HepG2 (cell line): ENCODE data around the gene MYO3B. TPM values are rescaled to one million over a fixed set of nuclear protein-coding genes. Genes with fewer than 3 reads are reported as not detected.

Source experiments
- ATAC-seq: fragments of 200-7000 bp; cut with Tn5 transposase; 3 replicates; pipeline ENCODE4 v1.9.1; 2020; ENCODE audit warnings: mild to moderate bottlenecking, moderate library complexity
- BruUV-seq: library from RNA; stranded (reverse); fragments of 400-500 nt; replicated peaks from 2 replicates; lab custom pipeline; 2021; lab: Mats Ljungman, UMichigan
- CTCF ChIA-PET: fragments of 300-600 bp; formaldehyde crosslinking; extraction: SDS; loops from one replicate; lab custom pipeline; 2021; ENCODE audit warnings: low total read pairs, inconsistent platforms, low intra/inter-chr PET ratio; lab: Yijun Ruan, JAX
- POLR2A ChIA-PET: fragments of 350-600 bp; sonication (Branson Sonifier 250); formaldehyde crosslinking; loops from one replicate; lab custom pipeline; 2020; ENCODE audit warnings: antibody characterized with exemption, inconsistent platforms; lab: Yijun Ruan, JAX
- DNase-seq: peaks from one replicate; pipeline ENCODE4 v3.0.0-alpha.2; 2015; ENCODE audit warnings: low spot score
- FAIRE-seq: peaks from 3 replicates; lab custom pipeline; 2011; peaks lifted over from hg19 to GRCh38; lab: Jason Lieb, UNC
- H2AFZ ChIP-seq: one replicate; pipeline ENCODE4 v1.6.1; 2011; ENCODE audit warnings: low read length, inconsistent platforms
- H3K27ac ChIP-seq: fragments of 300-600 bp; 3 replicates; pipeline ENCODE4 v1.8.0; 2011; ENCODE audit warnings: mixed run types, mild to moderate bottlenecking, mixed read lengths, low read length, inconsistent platforms; ENCODE audit not compliant: insufficient read depth; ENCODE audit errors: extremely low read length
- H3K27me3 ChIP-seq, 2 experiments: fragments of 200-600 bp in 1 of 2; 2 replicates in 1 of 2; 3 replicates in 1 of 2; pipeline versions ENCODE4 v1.6.0 to v1.8.0; 2011; ENCODE audit warnings: low read length in 2 of 2, mild to moderate bottlenecking in 2 of 2, moderate library complexity in 2 of 2, inconsistent platforms in 1 of 2; ENCODE audit not compliant: insufficient read depth in 2 of 2, control insufficient read depth in 1 of 2
- H3K36me3 ChIP-seq, 2 experiments: fragments of 200-600 bp in 1 of 2; replicated peaks in 1 of 2; 2 replicates in 1 of 2; 3 replicates in 1 of 2; pipeline versions ENCODE4 v1.5.1 to v1.8.0; 2011; ENCODE audit warnings: low read length in 2 of 2, inconsistent platforms in 1 of 2; ENCODE audit not compliant: insufficient read depth in 2 of 2, control insufficient read depth in 1 of 2
- H3K4me1 ChIP-seq: 2 replicates; pipeline ENCODE4 v1.5.1; 2012; ENCODE audit warnings: low read length, inconsistent platforms; ENCODE audit not compliant: insufficient read depth
- H3K4me2 ChIP-seq: 2 replicates; pipeline ENCODE4 v1.6.0; 2011; ENCODE audit warnings: low read depth, low read length, inconsistent platforms
- H3K4me3 ChIP-seq, 3 experiments: fragments of 200-600 bp in 1 of 3; sonication (generic), shearing (Covaris generic) in 1 of 3; replicated peaks in 1 of 3; 2 replicates each; pipeline ENCODE4 v1.5.1; 2011 to 2016; ENCODE audit warnings: low read length in 3 of 3, inconsistent platforms in 2 of 3, low read depth in 2 of 3, mild to moderate bottlenecking in 2 of 3, control low read depth in 1 of 3, mixed read lengths in 1 of 3; ENCODE audit not compliant: insufficient read depth in 1 of 3
- H3K79me2 ChIP-seq: one replicate; pipeline ENCODE4 v1.6.1; 2011; ENCODE audit warnings: low read length, inconsistent platforms; ENCODE audit not compliant: insufficient read depth
- H3K9ac ChIP-seq: 2 replicates; pipeline ENCODE4 v1.6.0; 2011; ENCODE audit warnings: mild to moderate bottlenecking, low read depth, low read length, inconsistent platforms; ENCODE audit not compliant: insufficient read depth
- H3K9me3 ChIP-seq: 2 replicates; pipeline ENCODE4 v1.5.1; 2012; ENCODE audit warnings: mild to moderate bottlenecking, low read length
- H4K20me1 ChIP-seq: 2 replicates; pipeline ENCODE4 v1.6.0; 2011; ENCODE audit warnings: inconsistent platforms, mild to moderate bottlenecking, low read length, moderate library complexity; ENCODE audit not compliant: insufficient read depth
- ATRX ChIP-seq: sonication (generic); formaldehyde crosslinking; IDR thresholded peaks from 2 replicates; pipeline ENCODE4 v1.4.0; 2020; ENCODE audit warnings: missing genetic modification reagents, borderline replicate concordance
- HOXA9 ChIP-seq: sonication (generic); formaldehyde crosslinking; IDR thresholded peaks from 2 replicates; pipeline ENCODE4 v1.8.1; 2022; ENCODE audit warnings: missing genetic modification reagents, mild to moderate bottlenecking, moderate library complexity, borderline replicate concordance
- KAT7 ChIP-seq: IDR thresholded peaks from 2 replicates; pipeline ENCODE4 v1.6.1; 2018; ENCODE audit warnings: borderline replicate concordance, missing compliant biosample characterization
- MAFF ChIP-seq: IDR thresholded peaks from 2 replicates; pipeline ENCODE4 v1.6.1; 2011; ENCODE audit warnings: low read depth, low read length, improper control_type of control experiment
- RARG ChIP-seq: sonication (generic); formaldehyde crosslinking; IDR thresholded peaks from 2 replicates; pipeline ENCODE4 v1.4.0; 2020; ENCODE audit warnings: low read depth, mild to moderate bottlenecking, missing genetic modification reagents
- ZNF451 ChIP-seq: sonication (generic); formaldehyde crosslinking; IDR thresholded peaks from 2 replicates; pipeline ENCODE4 v1.5.0; 2020; ENCODE audit warnings: mild to moderate bottlenecking, missing genetic modification reagents
- WGBS: methylation state at CpG from one replicate; pipeline ENCODE4 v1.1.6; 2017; ENCODE audit warnings: low lambda C conversion rate; 5-methylcytosine and 5-hydroxymethylcytosine counted together
- in situ Hi-C: cut with HindIII; loops from 2 replicates; pipeline ENCODE4 v1.10.0; 2017; ENCODE audit warnings: low pct_unique_long_range_greater_than_20kb; ENCODE audit not compliant: extremely low pct_ligation_motif_present
- intact Hi-C: fragments of 100-400 bp; cut with micrococcal nuclease; formaldehyde crosslinking; loops from one replicate; pipeline ENCODE4 v1.10.0; 2022; ENCODE audit not compliant: unreplicated experiment
- polyA plus RNA-seq, 8 experiments: library from polyadenylated mRNA; depleted of rRNA in 3 of 8; stranded (reverse) in 7 of 8; unstranded in 1 of 8; fragments of >200 nt; fragmentation: Illumina TruSeq in 4 of 8; extraction: Trizol in 4 of 8; gene quantifications; 2 replicates each; pipeline versions ENCODE4 v1.2.1 to v1.2.3, GENCODE V29; 2011 to 2016; ENCODE audit warnings: low read depth in 4 of 8, missing spikeins in 1 of 8, mixed read lengths in 1 of 8; ENCODE audit not compliant: insufficient read depth in 1 of 8
- total RNA-seq, 5 experiments: library from RNA; depleted of rRNA; stranded (reverse); fragments of >200 nt; fragmentation: Illumina TruSeq; extraction: Trizol; gene quantifications; 2 replicates each; pipeline ENCODE4 v1.2.3, GENCODE V29; 2016; ENCODE audit warnings: low read depth in 1 of 5
- TF ChIP-seq, protein P1 (sequence below): IDR thresholded peaks from 2 replicates; pipeline ENCODE4 v1.6.1; 2016

Gene MYO3B
- total and polyA plus RNA-seq, 2 of the 13 experiments (the other 11 are each of a cell fraction or from before 2014, with no cell fraction given) = 0.01 TPM; not detected in 1

DNA sequence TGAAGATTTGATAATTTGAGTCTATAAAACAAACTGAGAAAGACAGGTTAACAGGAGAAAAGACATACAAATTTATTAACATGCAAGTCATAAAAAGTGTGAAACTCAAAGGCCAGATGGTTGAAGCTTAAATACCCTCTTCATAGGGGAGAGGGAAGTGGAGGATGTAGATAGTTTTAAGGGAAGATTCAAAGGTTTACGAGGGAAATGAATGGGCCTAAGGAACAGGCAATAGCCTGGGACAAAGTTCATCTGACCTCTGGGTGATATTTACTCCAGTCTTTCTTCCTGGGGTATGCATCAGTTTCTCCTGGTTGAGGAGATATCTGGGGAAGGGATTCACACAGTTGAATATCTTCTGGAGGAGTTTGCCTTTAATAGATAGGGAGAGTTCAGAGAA is 322.2 kb downstream of the MYO3B start:
- POLR2A ChIA-PET = no interaction called here
- in situ Hi-C loops = no loop called here
- FAIRE-seq = no peak
- Histone ChIP-seq H3K4me1 (peaks cover 22% of the 10 kb centered on the region), H3K9ac (no peak overlapping the region)
- CTCF ChIA-PET = no interaction called here
- BruUV-seq = no TSS peak
- WGBS = 29% methylated on average over 1 of the region's 1 CpG
- TF ChIP-seq, protein P1, sequence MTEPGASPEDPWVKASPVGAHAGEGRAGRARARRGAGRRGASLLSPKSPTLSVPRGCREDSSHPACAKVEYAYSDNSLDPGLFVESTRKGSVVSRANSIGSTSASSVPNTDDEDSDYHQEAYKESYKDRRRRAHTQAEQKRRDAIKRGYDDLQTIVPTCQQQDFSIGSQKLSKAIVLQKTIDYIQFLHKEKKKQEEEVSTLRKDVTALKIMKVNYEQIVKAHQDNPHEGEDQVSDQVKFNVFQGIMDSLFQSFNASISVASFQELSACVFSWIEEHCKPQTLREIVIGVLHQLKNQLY (CRISPR knock-in tag) = no peak
- TF ChIP-seq, all 625 proteins: peak for 0
- no peaks in the 10 kb centered on the region for H3K9me3 ChIP-seq
- H3K36me3 ChIP-seq = no peaks in the 10 kb centered on the region
- no peak overlapping the region for H2AFZ ChIP-seq
- H3K27me3 ChIP-seq = peaks cover 3 to 59% of the 10 kb centered on the region in 2 experiments; a peak in 4 of 5 replicates
- no peaks in the 10 kb centered on the region for H4K20me1 ChIP-seq
- intact Hi-C loops = no loop called here
- no peak overlapping the region for H3K27ac ChIP-seq
- no peaks in the 10 kb centered on the region for H3K79me2 ChIP-seq
- no peak overlapping the region for H3K4me3 ChIP-seq
- no peak overlapping the region for H3K4me2 ChIP-seq
- DNase-seq (no peak), ATAC-seq (no peak)

DNA sequence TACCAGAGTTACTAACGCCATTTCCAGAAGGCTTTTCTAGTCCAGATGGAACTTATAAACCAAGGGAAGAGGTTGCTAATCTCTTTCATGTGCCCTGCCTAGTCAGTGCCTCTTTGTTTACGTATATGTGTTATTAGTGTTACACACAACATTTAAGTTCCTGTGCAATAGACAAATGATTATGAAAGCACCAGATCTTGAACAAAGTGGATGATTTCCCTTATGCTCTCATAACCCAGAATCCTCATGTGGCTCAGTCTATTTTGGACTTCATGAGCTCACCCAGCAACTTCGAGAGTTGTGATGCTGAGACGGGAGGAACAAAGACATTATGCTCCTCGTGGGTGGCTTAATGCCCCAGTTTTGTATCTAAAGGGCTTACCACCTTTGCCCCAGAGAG is 322.8 kb downstream of the MYO3B start:
- ATAC-seq = no peak
- DNase-seq = no peak
- H3K79me2 ChIP-seq = no peaks in the 10 kb centered on the region
- no peaks in the 10 kb centered on the region for H4K20me1 ChIP-seq
- ChIA-PET CTCF (no interaction called here), POLR2A (no interaction called here)
- in situ Hi-C loops (no loop called here), intact Hi-C loops (no loop called here)
- no peak for FAIRE-seq
- no peak overlapping the region for H3K4me2 ChIP-seq
- no peak overlapping the region for H2AFZ ChIP-seq
- no peaks in the 10 kb centered on the region for H3K9me3 ChIP-seq
- no peak overlapping the region for H3K9ac ChIP-seq
- 9% methylated on average over 5 of the region's 5 CpGs for WGBS
- no peak overlapping the region for H3K27ac ChIP-seq
- H3K27me3 ChIP-seq = peaks cover 1 to 60% of the 10 kb centered on the region in 2 experiments; a peak in 4 of 5 replicates
- H3K36me3 ChIP-seq = no peaks in the 10 kb centered on the region
- no TSS peak for BruUV-seq
- H3K4me3 ChIP-seq = no peak overlapping the region
- peaks cover 27% of the 10 kb centered on the region for H3K4me1 ChIP-seq
- TF ChIP-seq MAFF (no peak), ZNF451 (no peak), KAT7 (no peak), ATRX (no peak), HOXA9 (no peak), RARG (CRISPR knock-in tag) (no peak)
